Measurements from ENCODE around the gene RNF43. TPM values are rescaled to one million over a fixed set of nuclear protein-coding genes. Genes with fewer than 3 reads are reported as not detected.

The RNF43 gene
- total and polyA plus RNA-seq, 2 of the 13 experiments (the other 11 are each of a cell fraction or from before 2014, with no cell fraction given): 31.0 to 53.4 TPM

GRCh38 chr17:58417300-58418092, at the start of gene RNF43 (continued):
- TF ChIP-seq ZBTB40 (IDR thresholded peaks at IDR 0.05) (no peak), ZBTB40 (CRISPR knock-in tag; IDR thresholded peaks at IDR 0.05) (peak; percentile 80; the same call in 1 of the 2 replicates), NR1H2 (CRISPR knock-in tag; IDR thresholded peaks at IDR 0.05; ENCODE audit: borderline replicate concordance, low read depth) (no peak), CERS6 (CRISPR knock-in tag; IDR thresholded peaks at IDR 0.05) (no peak), THAP11 (CRISPR knock-in tag; IDR thresholded peaks at IDR 0.05) (peak; percentile 82), SYNCRIP (IDR thresholded peaks at IDR 0.05; ENCODE audit: insufficient read depth, low read depth, low read length) (no peak), ZFP37 (CRISPR knock-in tag; IDR thresholded peaks at IDR 0.05; ENCODE audit: borderline replicate concordance) (peak; percentile 95), RBAK (CRISPR knock-in tag; IDR thresholded peaks at IDR 0.05) (0 out of 2 replicates have a peak, but pooled peaks have one; percentile 37), FOXC1 (CRISPR knock-in tag; IDR thresholded peaks at IDR 0.05; ENCODE audit: borderline replicate concordance) (peak; percentile 90; the same call in 1 of the 2 replicates), ZNF768 (CRISPR knock-in tag; IDR thresholded peaks at IDR 0.05) (no peak), ZNF275 (CRISPR knock-in tag; IDR thresholded peaks at IDR 0.05; ENCODE audit: borderline replicate concordance) (peak; percentile 96), MXD3 (CRISPR knock-in tag; IDR thresholded peaks at IDR 0.05) (peak; percentile 80), CTCF (CRISPR knock-in tag; IDR thresholded peaks at IDR 0.05) (peak; percentile 99), ZMAT5 (CRISPR knock-in tag; IDR thresholded peaks at IDR 0.05; ENCODE audit: borderline replicate concordance, low read depth) (no peak)
